ENCODE results near the gene EHD4. TPM values are rescaled to one million over a fixed set of nuclear protein-coding genes. Genes with fewer than 3 reads are reported as not detected.

EHD4 gene
- total RNA-seq, 8 experiments from 2014 or later = 3.6 to 45.8 (median 6.6) TPM

- WGBS, 10 experiments = 60 to 100% (median 87%) methylated on average over 1 to 5 of the region's 7 CpGs; no CpG with 5 or more reads in 3 of the 10 experiments
These were observed 20.4 kb upstream of the EHD4 start for GRCh38 chr15:41992803-41993190.

GRCh38 chr15:41992151-41992802 is 19.9 kb upstream of the EHD4 start:
- in situ Hi-C loops (cut with MboI; ENCODE audit: low pct_unique_long_range_greater_than_20kb in 2 of 9, low sequenced_read_pairs in 9 of 9, unreplicated experiment in 9 of 9) = loop anchor here in 4 of 9 experiments (5.0 to 25.0 kb wide), 4 partner anchors 70 to 145 kb away; no protein-coding TSS in a partner anchor
- Histone ChIP-seq H3K4me3 (no peak overlapping the region), H3K27ac (no peak overlapping the region), H3K4me1 (replicated peaks in 1 of 2) (no peaks in the 10 kb centered on the region)
- ATAC-seq (replicated peaks in 6 of 8) = no peak
- WGBS, 10 experiments = 20 to 100% (median 91%) methylated on average over 1 to 8 of the region's 18 CpGs; no CpG with 5 or more reads in 4 of the 10 experiments

More at GRCh38 chr15:41992803-41993190, 20.4 kb upstream of the EHD4 start:
- in situ Hi-C loops (cut with MboI; ENCODE audit: low pct_unique_long_range_greater_than_20kb in 2 of 9, low sequenced_read_pairs in 9 of 9, unreplicated experiment in 9 of 9) = loop anchor here in 4 of 9 experiments (5.0 to 25.0 kb wide), 4 partner anchors 70 to 145 kb away; no protein-coding TSS in a partner anchor
- Histone ChIP-seq H3K27ac (no peak overlapping the region), H3K4me1 (replicated peaks in 1 of 2) (no peaks in the 10 kb centered on the region), H3K4me3 (no peak overlapping the region)
- no peak for ATAC-seq (replicated peaks in 6 of 8)

GRCh38 chr15:41990691-41991090 is 18.3 kb upstream of the EHD4 start:
- in situ Hi-C loops (cut with MboI; ENCODE audit: low pct_unique_long_range_greater_than_20kb in 2 of 9, low sequenced_read_pairs in 9 of 9, unreplicated experiment in 9 of 9) = loop anchor here in 4 of 9 experiments (5.0 to 25.0 kb wide), 4 partner anchors 72 to 147 kb away; no protein-coding TSS in a partner anchor
- no peak for ATAC-seq (replicated peaks in 6 of 8)
- H3K4me3 ChIP-seq = no peak overlapping the region
- WGBS, 10 experiments = 37% methylated on average over 2 of the region's 3 CpGs; no CpG with 5 or more reads in 9 of the 10 experiments
- H3K27ac ChIP-seq = no peak overlapping the region
- no peaks in the 10 kb centered on the region for H3K4me1 ChIP-seq (replicated peaks in 1 of 2)

- 0 to 43% (median 19%) methylated on average over 1 to 3 of the region's 7 CpGs; no CpG with 5 or more reads in 6 of the 10 experiments for WGBS, 10 experiments
- in situ Hi-C loops (cut with MboI; ENCODE audit: low pct_unique_long_range_greater_than_20kb in 2 of 9, low sequenced_read_pairs in 9 of 9, unreplicated experiment in 9 of 9) = loop anchor here in 4 of 9 experiments (5.0 to 25.0 kb wide), 4 partner anchors 72 to 147 kb away; no protein-coding TSS in a partner anchor
These were observed 17.9 kb upstream of the EHD4 start for GRCh38 chr15:41990243-41990605.

GRCh38 chr15:41989573-41990242 is 17.4 kb upstream of the EHD4 start:
- no peaks in the 10 kb centered on the region for H3K4me1 ChIP-seq (replicated peaks in 1 of 2)

More at GRCh38 chr15:41990243-41990605, 17.9 kb upstream of the EHD4 start:
- Histone ChIP-seq H3K4me1 (replicated peaks in 1 of 2) (no peaks in the 10 kb centered on the region), H3K27ac (no peak overlapping the region), H3K4me3 (no peak overlapping the region)
- ATAC-seq (replicated peaks in 6 of 8) = no peak

GRCh38 chr15:41988896-41989572 is 16.7 kb upstream of the EHD4 start:
- ATAC-seq (replicated peaks in 6 of 8) = peak in 3 of 8 experiments; percentile 19 to 31 (median 27)
- H3K4me1 ChIP-seq (replicated peaks in 1 of 2) = no peaks in the 10 kb centered on the region
- 0 to 89% (median 56%) methylated on average over 1 to 8 of the region's 21 CpGs; no CpG with 5 or more reads in 3 of the 10 experiments for WGBS, 10 experiments
- no peak overlapping the region for H3K4me3 ChIP-seq
- in situ Hi-C loops (cut with MboI; ENCODE audit: low pct_unique_long_range_greater_than_20kb in 2 of 9, low sequenced_read_pairs in 9 of 9, unreplicated experiment in 9 of 9) = loop anchor here in 2 of 9 experiments (25.0 kb wide), 1 partner anchor 148 kb away; no protein-coding TSS in a partner anchor
- no peak overlapping the region for H3K27ac ChIP-seq

More at GRCh38 chr15:41989573-41990242, 17.4 kb upstream of the EHD4 start:
- 0 to 54% (median 26%) methylated on average over 1 to 2 of the region's 9 CpGs; no CpG with 5 or more reads in 6 of the 10 experiments for WGBS, 10 experiments
- Histone ChIP-seq H3K27ac (no peak overlapping the region), H3K4me3 (no peak overlapping the region)
- in situ Hi-C loops (cut with MboI; ENCODE audit: low pct_unique_long_range_greater_than_20kb in 2 of 9, low sequenced_read_pairs in 9 of 9, unreplicated experiment in 9 of 9) = loop anchor here in 4 of 9 experiments (5.0 to 25.0 kb wide), 4 partner anchors 73 to 148 kb away; no protein-coding TSS in a partner anchor
- peak; percentile 96 to 99 (median 97) for ATAC-seq (replicated peaks in 6 of 8)

- WGBS, 10 experiments = 100% methylated on average over 1 of the region's 11 CpGs; no CpG with 5 or more reads in 9 of the 10 experiments
- in situ Hi-C loops (cut with MboI; ENCODE audit: low pct_unique_long_range_greater_than_20kb in 2 of 9, low sequenced_read_pairs in 9 of 9, unreplicated experiment in 9 of 9) = loop anchor here in 2 of 9 experiments (25.0 kb wide), 1 partner anchor 149 kb away; no protein-coding TSS in a partner anchor
These were observed 15.5 kb upstream of the EHD4 start for GRCh38 chr15:41987925-41988275.

GRCh38 chr15:41987246-41987924 is 15.0 kb upstream of the EHD4 start:
- Histone ChIP-seq H3K4me1 (replicated peaks in 1 of 2) (no peaks in the 10 kb centered on the region), H3K4me3 (no peak overlapping the region), H3K27ac (no peak overlapping the region)
- 0 to 100% (median 58%) methylated on average over 1 to 3 of the region's 17 CpGs; no CpG with 5 or more reads in 6 of the 10 experiments for WGBS, 10 experiments
- in situ Hi-C loops (cut with MboI; ENCODE audit: low pct_unique_long_range_greater_than_20kb in 2 of 9, low sequenced_read_pairs in 9 of 9, unreplicated experiment in 9 of 9) = loop anchor here in 2 of 9 experiments (25.0 kb wide), 1 partner anchor 150 kb away; no protein-coding TSS in a partner anchor
- no peak for ATAC-seq (replicated peaks in 6 of 8)

More at GRCh38 chr15:41987925-41988275, 15.5 kb upstream of the EHD4 start:
- Histone ChIP-seq H3K27ac (no peak overlapping the region), H3K4me1 (replicated peaks in 1 of 2) (no peaks in the 10 kb centered on the region), H3K4me3 (no peak overlapping the region)
- ATAC-seq (replicated peaks in 6 of 8) = no peak

GRCh38 chr15:41985236-41986160 is 13.1 kb upstream of the EHD4 start:
- H3K27ac ChIP-seq = no peak overlapping the region
- no peak overlapping the region for H3K4me3 ChIP-seq
- peak in 1 of 8 experiments; percentile 14 for ATAC-seq (replicated peaks in 6 of 8)
- in situ Hi-C loops (cut with MboI; ENCODE audit: low pct_unique_long_range_greater_than_20kb in 2 of 9, low sequenced_read_pairs in 9 of 9, unreplicated experiment in 9 of 9) = loop anchor here in 2 of 9 experiments (25.0 kb wide), 1 partner anchor 152 kb away; no protein-coding TSS in a partner anchor
- H3K4me1 ChIP-seq (replicated peaks in 1 of 2) = no peaks in the 10 kb centered on the region
- 40 to 100% (median 72%) methylated on average over 1 to 9 of the region's 19 CpGs; no CpG with 5 or more reads in 2 of the 10 experiments for WGBS, 10 experiments

- 70 to 100% (median 88%) methylated on average over 1 to 4 of the region's 5 CpGs; no CpG with 5 or more reads in 3 of the 10 experiments for WGBS, 10 experiments
- Histone ChIP-seq H3K27ac (no peak overlapping the region), H3K4me1 (replicated peaks in 1 of 2) (no peaks in the 10 kb centered on the region), H3K4me3 (no peak overlapping the region)
- no peak for ATAC-seq (replicated peaks in 6 of 8)
- in situ Hi-C loops (cut with MboI; ENCODE audit: low pct_unique_long_range_greater_than_20kb in 2 of 9, low sequenced_read_pairs in 9 of 9, unreplicated experiment in 9 of 9) = loop anchor here in 2 of 9 experiments (25.0 kb wide), 1 partner anchor 153 kb away; no protein-coding TSS in a partner anchor
These were observed 12.3 kb upstream of the EHD4 start for GRCh38 chr15:41984622-41985021.

Measured in motor neuron (in vitro differentiated cells).